ENCODE results near the gene ZNF318. TPM values are rescaled to one million over a fixed set of nuclear protein-coding genes. Genes with fewer than 3 reads are reported as not detected.

The ZNF318 gene
- total and polyA plus RNA-seq, 2 donors (not counting 3 experiments of a cell fraction or from before 2014, with no cell fraction given), result 7.1 to 13.6 TPM

DNA sequence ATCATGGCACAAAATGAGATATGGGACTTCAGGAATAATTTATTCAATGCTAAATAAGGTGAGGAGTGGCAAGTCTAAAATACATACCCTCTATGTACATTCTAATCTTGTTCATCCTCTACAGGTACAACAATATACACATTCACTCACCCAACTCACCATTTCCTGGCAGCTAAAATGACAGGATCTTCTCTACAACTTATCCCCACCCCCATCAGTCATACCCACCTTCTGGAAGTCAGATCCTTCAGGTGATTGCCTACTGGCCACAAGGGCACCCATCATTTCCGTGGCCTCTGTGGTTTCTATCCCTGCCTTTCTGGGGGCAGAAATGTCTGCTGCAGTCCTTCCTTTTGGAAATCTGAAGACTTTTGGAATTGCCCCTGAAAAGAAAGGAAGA, 38.0 kb downstream of the ZNF318 start:
- H2AFZ ChIP-seq (ENCODE audit: low read depth, low read length), result no peak overlapping the region
- dilution Hi-C loops (cut with MboI; ENCODE audit: extremely low pct_ligation_motif_present, low sequenced_read_pairs), result no loop called here
- no peaks in the 10 kb centered on the region for H3K79me2 ChIP-seq (ENCODE audit: control insufficient read depth, insufficient read depth, low read length)
- no peaks in the 10 kb centered on the region for H4K20me1 ChIP-seq (replicated peaks; ENCODE audit: control insufficient read depth, extremely low read depth, insufficient read depth, low read length)
- no peak overlapping the region for H3K9ac ChIP-seq (replicated peaks; ENCODE audit: extremely low read depth, insufficient read depth, low read length)
- FAIRE-seq (no peak), DNase-seq (ENCODE audit: low read depth, low spot score) (no peak)
- no peaks in the 10 kb centered on the region for H3K36me3 ChIP-seq (ENCODE audit: control insufficient read depth in 2 of 2, extremely low read depth in 1 of 2, insufficient read depth in 2 of 2, low read length in 2 of 2)
- no TSS peak for BruUV-seq (replicated peaks)
- intact Hi-C loops (cut with micrococcal nuclease), result no loop called here
- no peaks in the 10 kb centered on the region for H3K27me3 ChIP-seq (ENCODE audit: control insufficient read depth in 2 of 2, insufficient read depth in 2 of 2, low read length in 2 of 2)
- H3K4me3 ChIP-seq (replicated peaks in 1 of 3; ENCODE audit: insufficient read depth in 1 of 3, low read depth in 1 of 3, low read length in 3 of 3), result no peak overlapping the region
- H3K4me2 ChIP-seq (ENCODE audit: insufficient read depth, low read length), result no peak overlapping the region
- H3K9me3 ChIP-seq (replicated peaks; ENCODE audit: control insufficient read depth, insufficient read depth, low read length), result no peaks in the 10 kb centered on the region
- no peaks in the 10 kb centered on the region for H3K9me1 ChIP-seq (replicated peaks; ENCODE audit: control insufficient read depth, extremely low read depth, insufficient read depth, low read length)
- POLR2A ChIA-PET, result no interaction called here
- CTCF ChIA-PET, result no interaction called here
- H3K4me1 ChIP-seq (ENCODE audit: control insufficient read depth, extremely low read depth, insufficient read depth, low read length), result no peaks in the 10 kb centered on the region
- no peak for TF ChIP-seq MYC (IDR thresholded peaks at IDR 0.05; ENCODE audit: low read depth, low read length)
- no peak for TF ChIP-seq EZH2 (IDR thresholded peaks at IDR 0.05; ENCODE audit: borderline replicate concordance, low read depth, low read length, severe bottlenecking)
- TF ChIP-seq POLR2AphosphoS5 (IDR thresholded peaks at IDR 0.05; ENCODE audit: insufficient read depth, low read depth, low read length), result no peak
- TF ChIP-seq POLR2A (IDR thresholded peaks at IDR 0.05; ENCODE audit: low read depth, low read length), result no peak
- H3K27ac ChIP-seq (ENCODE audit: insufficient read depth, low read depth, low read length), result no peak overlapping the region

DNA sequence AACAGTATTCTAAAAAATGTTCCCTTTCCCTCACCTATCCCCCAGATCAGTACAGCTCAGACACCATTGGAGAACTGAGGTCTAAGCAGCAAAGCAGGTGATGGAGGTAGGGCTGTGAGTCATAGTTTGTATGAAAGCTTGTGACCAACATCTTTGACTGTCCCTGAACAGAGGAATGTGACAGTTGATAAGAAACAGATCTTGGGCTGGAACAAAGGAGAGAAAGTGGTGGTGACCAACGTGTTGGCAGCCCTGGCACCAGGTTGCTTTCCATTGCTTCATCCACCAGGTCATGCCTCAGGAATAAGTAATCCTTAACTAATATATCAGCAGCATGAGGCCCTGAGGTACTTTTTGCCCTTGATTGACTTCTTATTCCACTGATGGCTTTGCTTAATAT, 40.9 kb downstream of the ZNF318 start:
- Histone ChIP-seq H3K4me3 (replicated peaks in 1 of 3; ENCODE audit: insufficient read depth in 1 of 3, low read depth in 1 of 3, low read length in 3 of 3) (no peak overlapping the region), H3K4me2 (ENCODE audit: insufficient read depth, low read length) (no peak overlapping the region), H3K9me1 (replicated peaks; ENCODE audit: control insufficient read depth, extremely low read depth, insufficient read depth, low read length) (no peaks in the 10 kb centered on the region), H3K27me3 (ENCODE audit: control insufficient read depth in 2 of 2, insufficient read depth in 2 of 2, low read length in 2 of 2) (no peaks in the 10 kb centered on the region), H3K9ac (replicated peaks; ENCODE audit: extremely low read depth, insufficient read depth, low read length) (no peak overlapping the region), H3K27ac (ENCODE audit: insufficient read depth, low read depth, low read length) (no peak overlapping the region), H3K79me2 (ENCODE audit: control insufficient read depth, insufficient read depth, low read length) (no peaks in the 10 kb centered on the region), H2AFZ (ENCODE audit: low read depth, low read length) (no peak overlapping the region), H3K9me3 (replicated peaks; ENCODE audit: control insufficient read depth, insufficient read depth, low read length) (no peaks in the 10 kb centered on the region), H3K36me3 (ENCODE audit: control insufficient read depth in 2 of 2, extremely low read depth in 1 of 2, insufficient read depth in 2 of 2, low read length in 2 of 2) (no peaks in the 10 kb centered on the region), H3K4me1 (ENCODE audit: control insufficient read depth, extremely low read depth, insufficient read depth, low read length) (no peaks in the 10 kb centered on the region), H4K20me1 (replicated peaks; ENCODE audit: control insufficient read depth, extremely low read depth, insufficient read depth, low read length) (no peaks in the 10 kb centered on the region)
- no TSS peak for BruUV-seq (replicated peaks)
- TF ChIP-seq GATA2 (IDR thresholded peaks at IDR 0.05; ENCODE audit: insufficient read depth, insufficient read length, low read depth, low read length) (no peak), JUN (IDR thresholded peaks at IDR 0.05; ENCODE audit: borderline replicate concordance, insufficient read depth, insufficient read length, low read depth) (no peak)
- TF ChIP-seq, protein P1, sequence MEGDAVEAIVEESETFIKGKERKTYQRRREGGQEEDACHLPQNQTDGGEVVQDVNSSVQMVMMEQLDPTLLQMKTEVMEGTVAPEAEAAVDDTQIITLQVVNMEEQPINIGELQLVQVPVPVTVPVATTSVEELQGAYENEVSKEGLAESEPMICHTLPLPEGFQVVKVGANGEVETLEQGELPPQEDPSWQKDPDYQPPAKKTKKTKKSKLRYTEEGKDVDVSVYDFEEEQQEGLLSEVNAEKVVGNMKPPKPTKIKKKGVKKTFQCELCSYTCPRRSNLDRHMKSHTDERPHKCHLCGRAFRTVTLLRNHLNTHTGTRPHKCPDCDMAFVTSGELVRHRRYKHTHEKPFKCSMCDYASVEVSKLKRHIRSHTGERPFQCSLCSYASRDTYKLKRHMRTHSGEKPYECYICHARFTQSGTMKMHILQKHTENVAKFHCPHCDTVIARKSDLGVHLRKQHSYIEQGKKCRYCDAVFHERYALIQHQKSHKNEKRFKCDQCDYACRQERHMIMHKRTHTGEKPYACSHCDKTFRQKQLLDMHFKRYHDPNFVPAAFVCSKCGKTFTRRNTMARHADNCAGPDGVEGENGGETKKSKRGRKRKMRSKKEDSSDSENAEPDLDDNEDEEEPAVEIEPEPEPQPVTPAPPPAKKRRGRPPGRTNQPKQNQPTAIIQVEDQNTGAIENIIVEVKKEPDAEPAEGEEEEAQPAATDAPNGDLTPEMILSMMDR (IDR thresholded peaks at IDR 0.05; ENCODE audit: extremely low read depth in 1 of 2, insufficient read depth in 1 of 2, low read depth in 1 of 2, low read length in 2 of 2), result no peak
- intact Hi-C loops (cut with micrococcal nuclease) (no loop called here), dilution Hi-C loops (cut with MboI; ENCODE audit: extremely low pct_ligation_motif_present, low sequenced_read_pairs) (no loop called here)
- FAIRE-seq (no peak), DNase-seq (ENCODE audit: low read depth, low spot score) (no peak)
- POLR2A ChIA-PET, result no interaction called here
- CTCF ChIA-PET, result interaction anchor here (1.0 to 1.1 kb wide), 2 partner anchors 11 to 99 kb away, joined by 3 to 4 read pairs; partner anchors contain the start of gene DNPH1
